GM19452 (cell line): ENCODE data around the gene ACSM3.
"Not testable (repeated sequence)": the region's sequence is repeated elsewhere in the genome, so short reads cannot be mapped to it uniquely, and the experiment has no call there.

Source experiments
- ATAC-seq: cut with Tn5 transposase; IDR thresholded peaks from one replicate; pipeline ENCODE4 v1.9.1; 2021; ENCODE audit not compliant: unreplicated experiment

ACSM3 gene

DNA sequence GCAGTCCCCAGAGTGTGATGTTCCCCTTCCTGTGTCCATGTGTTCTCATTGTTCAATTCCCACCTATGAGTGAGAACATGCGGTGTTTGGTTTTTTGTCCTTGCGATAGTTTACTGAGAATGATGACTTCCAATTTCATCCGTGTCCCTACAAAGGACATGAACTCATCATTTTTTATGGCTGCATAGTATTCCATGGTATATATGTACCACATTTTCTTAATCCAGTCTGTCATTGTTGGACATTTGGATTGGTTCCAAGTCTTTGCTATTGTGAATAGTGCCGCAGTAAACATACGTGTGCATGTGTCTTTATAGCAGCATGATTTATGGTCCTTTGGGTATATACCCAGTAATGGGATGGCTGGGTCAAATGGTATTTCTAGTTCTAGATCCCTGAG lies 8.0 kb upstream of the ACSM3 start:
- ATAC-seq, result not testable (repeated sequence)

DNA sequence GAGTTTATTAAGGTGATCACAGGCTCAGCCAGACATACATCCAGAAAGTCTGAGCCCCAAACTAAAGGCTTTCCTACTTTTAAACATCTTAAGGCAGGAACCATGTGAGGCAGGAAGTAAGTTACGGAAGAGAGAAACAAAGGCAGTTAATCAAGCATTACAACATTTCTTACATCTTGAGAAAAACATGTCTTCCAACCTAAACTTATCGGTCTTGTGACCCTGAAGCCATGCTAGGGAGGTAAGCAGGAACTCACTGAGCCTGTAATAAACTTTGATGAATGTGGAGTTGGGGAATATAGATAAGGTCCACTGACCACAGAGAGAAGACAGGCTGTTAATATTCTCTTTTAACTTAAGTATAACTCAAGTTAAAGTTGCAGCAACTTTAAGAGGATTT lies 3.5 kb upstream of the ACSM3 start:
- no peak for ATAC-seq

DNA sequence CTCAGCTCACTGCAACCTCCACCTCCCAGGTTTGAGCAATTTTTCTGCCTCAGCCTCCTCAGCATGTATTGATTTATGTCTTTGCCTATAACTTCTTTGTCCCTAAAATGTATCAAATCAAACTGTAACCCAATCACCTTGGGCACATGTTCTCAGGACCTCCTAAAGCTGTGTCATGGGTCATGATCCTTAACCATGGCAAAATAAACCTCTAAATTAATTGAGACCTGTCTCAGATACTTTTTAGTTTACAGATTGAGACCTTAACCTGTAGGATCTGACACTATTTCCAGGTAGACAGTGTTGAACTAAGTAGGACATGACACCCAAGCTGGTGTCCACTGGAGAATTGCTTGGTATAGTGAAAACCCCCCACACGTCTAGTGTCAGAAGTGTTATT lies 2.6 kb upstream of the ACSM3 start:
- no peak for ATAC-seq

DNA sequence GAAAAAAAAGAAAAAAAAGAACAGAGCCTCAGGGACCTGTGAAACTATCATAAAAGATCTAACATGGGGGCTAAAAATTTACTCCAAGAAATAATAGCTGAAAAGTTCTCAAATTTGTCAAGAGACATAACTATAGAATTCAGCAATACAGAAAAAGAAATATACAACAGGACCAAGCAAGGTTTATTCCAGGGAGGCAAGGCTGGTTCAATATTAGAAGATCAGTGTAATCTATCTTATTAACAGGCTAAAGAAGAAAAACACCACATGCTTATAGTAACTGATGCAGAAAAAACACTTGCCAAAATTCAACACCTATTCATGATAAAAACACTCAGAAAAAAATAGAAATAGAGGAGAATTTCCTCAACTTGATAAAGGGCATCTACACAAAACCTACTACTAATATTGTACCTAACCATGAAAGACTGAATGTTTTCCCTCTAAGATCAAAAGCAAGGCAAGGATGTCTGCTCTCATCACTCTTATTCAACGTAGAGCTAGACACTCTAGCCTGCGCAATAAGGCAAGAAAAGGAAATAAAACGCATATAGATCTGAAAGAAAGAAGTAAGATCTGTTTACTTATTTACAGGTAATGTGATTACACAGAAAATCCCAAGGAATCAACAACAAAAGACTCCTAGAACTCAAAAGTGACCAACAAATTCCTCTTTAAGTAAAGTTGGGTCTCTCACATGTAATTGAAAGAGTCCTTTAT lies 1.2 kb upstream of the ACSM3 start:
- no peak for ATAC-seq

DNA sequence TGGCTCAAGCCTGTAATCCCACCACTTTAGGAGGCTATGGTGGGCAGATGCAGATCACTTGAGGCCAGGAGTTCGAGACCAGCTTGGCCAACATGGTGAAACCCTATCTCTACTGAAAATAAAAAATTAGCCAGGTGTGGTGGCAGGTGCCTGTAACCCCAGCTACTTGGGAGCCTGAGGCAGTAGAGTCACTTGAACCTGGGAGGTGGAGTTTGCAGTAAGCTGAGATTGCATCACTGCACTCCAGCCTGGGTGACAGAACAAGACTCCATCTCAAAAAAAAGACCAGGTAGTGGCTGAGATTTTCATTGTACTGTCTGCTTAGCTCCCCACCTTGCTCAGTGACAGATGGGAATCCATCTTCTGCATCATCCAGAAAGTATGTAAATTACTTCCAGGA lies 634 bp downstream of the ACSM3 start:
- not testable (repeated sequence) for ATAC-seq

DNA sequence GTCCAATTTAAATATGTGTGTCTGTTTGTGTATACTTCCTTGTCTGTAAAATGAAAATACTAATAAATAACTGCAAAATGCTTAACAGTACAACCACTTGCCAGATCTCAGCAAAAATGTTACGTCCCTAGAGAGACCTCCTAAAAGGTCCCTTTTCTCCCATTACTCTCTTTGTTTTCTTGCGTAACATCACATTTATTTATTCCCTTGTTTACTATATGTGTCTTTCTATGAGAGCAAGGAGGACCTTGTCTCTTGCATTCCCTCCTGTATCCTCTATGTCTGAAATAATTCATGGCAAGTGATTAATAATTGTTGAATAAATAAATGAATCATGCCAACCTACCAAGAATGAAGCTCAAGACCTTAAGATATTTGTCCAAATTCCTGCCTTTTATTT lies 1.9 kb downstream of the ACSM3 start:
- no peak for ATAC-seq

DNA sequence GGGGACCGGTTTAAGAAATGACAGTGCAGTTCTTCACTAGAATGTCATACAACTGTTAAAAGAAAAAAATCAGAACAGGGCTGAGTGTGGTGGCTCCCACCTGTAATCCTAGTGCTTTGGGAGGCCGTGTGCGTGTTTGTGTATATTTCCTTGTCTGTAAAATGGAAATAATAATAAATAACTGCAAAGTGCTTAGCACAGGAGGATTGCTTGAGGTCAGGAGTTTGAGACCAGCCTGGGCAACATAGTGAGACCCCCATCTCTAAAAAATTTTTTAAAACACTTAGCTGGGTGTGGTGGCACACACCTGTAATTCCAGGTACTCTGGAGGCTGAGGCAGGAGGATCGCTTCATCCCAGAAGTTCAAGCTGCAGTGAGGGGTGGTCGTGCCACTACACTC lies 2.5 kb downstream of the ACSM3 start:
- no peak for ATAC-seq

DNA sequence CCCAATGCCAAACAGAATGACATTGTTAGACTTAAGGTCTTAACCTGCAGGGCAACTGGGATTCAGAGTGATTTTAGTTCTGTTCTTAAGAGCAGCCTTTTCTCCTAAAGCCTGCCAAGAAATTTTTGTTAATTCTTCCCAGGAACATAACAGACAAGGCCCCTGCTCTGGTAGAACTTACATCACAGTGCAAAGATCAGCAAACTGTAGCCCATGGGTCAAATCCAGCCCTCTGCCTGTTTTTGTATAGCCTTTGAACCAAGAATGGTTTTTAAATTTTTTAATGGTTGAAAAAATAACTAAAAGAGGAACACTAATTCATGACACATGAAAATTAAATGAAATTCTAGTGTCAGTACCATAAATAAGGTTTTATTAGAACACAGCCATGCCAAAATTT lies 3.8 kb downstream of the ACSM3 start:
- ATAC-seq, result no peak

DNA sequence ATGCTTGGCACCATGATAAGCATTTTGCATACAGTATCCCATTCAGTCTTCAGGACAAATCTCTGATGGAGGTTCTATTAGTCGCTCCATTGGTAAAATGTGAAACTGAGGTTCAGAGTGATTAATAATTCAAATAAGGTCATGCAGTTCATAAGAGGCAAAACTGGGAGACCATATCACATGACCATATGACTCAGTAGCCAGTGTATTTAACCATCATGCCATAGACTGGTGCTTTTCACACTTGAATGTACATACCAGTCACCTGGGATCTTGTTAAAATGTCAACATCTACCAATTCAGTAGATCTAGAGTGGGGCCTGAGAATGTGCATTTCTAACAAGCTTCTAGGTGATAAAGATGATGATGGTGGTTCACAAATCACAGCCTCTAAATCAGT lies 4.3 kb downstream of the ACSM3 start:
- ATAC-seq, result no peak

DNA sequence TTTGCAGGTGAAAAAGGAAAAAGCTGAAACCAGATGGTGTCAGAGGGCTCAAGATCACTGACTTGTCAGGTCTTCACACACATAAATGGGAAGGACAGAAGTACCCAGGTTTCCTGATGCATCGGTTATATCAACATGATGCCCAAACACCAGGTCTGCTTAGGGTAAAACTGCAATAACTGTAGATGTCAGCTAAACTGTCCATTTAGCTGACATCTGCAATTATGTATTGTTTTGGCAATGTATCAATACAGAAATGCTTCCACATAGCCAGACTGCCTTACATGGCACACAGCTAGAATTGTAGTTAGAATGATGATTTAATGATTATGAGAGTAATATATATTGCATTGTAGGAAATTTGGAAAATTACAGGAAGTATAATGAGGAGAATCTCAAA lies 5.0 kb downstream of the ACSM3 start:
- ATAC-seq, result no peak

DNA sequence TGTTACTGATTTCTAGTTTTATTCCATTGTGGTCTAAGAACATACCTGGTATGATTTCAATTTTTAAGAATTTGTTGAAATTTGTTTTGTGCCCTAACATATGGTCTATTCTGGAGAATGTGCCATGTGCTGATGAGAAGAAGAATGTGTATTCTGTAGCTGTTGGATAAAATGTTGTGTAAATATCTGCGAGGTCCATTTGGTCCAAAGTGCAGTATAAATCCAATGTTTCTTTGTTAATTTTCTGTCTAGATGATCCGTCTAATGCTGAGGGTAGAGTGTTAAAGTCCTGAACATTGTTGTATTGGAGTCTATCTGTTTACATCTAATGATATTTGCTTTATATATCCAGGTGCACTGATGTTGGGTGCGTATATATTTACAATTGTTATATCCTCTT lies 9.9 kb downstream of the ACSM3 start:
- ATAC-seq, result no peak

DNA sequence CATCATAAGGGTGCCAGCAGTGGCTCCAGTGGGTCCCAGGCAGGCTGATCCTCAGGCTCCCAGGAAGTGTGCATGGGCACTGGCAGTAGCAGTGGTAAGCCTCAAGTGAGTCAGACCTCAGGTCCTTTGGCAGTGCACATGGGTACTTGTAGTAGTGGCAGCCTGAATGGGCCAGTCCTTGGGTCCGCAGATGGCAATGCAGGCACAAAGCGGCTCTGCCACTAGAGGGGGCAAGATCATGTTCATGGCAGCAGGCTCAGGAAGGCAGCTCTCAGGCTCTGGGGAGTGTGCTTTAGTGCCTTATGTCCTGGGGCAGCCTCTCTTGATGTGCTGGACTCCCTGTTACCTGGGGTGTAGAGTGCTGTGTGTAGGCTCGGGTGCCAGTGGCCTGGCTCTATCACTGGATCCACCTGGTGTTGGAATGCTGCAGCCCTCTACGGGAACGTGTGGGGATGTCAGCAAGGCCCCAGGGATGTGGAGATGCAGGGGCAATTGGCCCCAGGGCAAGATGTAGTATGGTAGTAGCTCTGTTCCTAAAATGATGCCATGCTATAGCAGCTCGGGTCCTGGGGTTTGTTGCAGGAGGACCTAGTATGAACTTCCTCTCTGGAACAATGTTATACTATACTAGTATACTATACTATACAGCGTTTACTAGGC lies 11.0 kb downstream of the ACSM3 start:
- ATAC-seq, result no peak

DNA sequence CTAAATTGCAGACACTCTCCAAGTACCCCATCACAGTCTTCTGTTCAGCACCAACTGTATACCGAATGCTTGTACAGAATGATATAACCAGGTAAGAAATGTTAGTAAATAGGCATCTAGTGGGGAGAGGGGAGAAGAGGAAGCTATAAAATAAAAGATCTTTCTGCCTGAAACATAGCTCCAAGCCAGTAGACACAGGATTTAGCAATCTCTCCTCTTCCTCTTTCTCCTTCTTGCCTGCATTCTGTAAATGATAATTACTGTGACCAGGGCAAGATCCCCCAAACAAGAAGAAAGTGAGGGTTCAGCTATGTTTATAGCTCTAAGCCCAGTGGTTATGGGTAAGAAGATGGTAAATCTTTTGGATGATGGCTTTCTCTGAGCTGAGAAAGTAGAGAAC lies 17.9 kb downstream of the ACSM3 start:
- no peak for ATAC-seq

DNA sequence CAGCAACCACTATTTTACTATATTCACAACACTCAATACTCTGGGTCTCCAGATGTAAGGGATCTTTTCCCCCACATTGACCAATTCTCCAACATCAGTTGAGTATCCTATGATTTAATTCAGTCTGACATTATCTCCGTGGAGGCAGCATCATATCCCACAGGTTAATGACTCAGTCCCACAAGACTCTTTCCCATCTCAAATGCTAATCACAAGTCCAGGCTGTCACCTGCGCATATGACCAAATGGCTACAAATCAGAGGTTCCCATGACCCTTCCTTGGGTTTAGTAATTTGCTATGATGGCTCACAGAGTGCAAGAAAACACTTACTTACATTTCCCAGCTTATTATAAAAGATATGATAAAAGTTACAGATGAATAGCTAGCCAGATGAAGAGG lies 18.7 kb downstream of the ACSM3 start:
- no peak for ATAC-seq

DNA sequence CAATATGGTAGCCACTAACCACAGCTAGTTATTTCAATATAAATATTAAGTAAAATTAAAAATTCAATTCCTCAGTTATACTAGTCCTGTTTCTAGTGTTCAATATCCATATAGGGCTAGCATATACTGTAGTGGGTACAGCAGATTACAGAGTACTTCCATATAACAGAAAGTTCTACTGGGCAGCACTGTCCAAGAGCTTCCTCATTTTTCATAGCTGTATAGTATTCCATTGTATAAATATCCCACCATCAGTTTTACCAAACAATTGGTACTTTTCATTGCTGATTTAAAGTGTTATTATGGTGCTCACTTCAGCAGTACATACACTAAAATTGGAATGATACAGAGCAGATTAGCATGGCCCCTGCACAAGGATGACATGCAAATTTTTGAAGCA lies 20.4 kb downstream of the ACSM3 start:
- ATAC-seq, result no peak

DNA sequence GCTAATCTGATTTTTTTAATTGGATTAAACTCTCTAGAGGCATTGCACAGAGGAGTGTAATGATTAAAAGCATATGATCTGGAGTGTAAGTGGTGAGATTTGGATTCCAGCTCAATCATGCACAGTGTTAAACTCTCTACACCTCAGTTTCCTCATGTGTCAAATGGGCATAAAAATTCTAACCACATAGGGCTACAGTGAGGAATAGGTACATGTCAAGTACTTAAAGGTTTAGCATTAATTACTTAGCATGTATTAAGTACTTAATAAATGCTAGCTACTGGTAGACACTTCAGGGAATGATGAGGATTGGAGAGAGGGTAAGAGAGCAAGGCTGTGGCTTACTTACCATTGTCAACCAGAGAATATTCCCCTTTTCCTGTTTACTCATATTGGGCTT lies 25.3 kb downstream of the ACSM3 start:
- ATAC-seq, result no peak

DNA sequence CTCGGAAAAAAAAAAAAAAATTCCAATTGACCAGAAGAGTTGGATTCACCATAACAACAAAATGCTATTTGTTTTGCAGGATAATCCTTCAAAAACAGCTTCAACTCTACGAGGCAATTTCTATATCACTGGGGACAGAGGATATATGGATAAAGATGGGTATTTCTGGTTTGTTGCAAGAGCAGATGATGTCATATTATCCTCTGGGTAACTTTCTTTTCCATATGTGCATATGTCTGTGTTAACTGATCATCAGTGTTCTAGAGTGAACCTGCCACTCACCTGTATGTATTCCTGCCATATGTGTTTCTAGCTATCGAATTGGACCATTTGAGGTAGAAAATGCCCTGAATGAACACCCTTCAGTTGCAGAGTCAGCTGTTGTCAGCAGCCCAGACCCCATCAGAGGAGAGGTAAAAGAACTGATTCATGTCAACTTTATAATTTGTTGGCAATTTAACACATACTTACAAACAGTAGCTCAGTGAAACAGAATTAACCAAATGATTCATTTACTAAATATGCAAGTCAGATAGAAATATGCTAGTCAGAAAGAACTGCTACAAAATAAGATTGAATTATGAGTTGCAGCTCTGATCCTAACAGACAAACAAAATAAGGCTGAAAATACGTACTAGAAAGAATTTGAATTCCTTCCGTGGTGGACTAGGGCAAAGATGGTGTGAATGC lies 28.3 kb downstream of the ACSM3 start:
- ATAC-seq, result no peak

DNA sequence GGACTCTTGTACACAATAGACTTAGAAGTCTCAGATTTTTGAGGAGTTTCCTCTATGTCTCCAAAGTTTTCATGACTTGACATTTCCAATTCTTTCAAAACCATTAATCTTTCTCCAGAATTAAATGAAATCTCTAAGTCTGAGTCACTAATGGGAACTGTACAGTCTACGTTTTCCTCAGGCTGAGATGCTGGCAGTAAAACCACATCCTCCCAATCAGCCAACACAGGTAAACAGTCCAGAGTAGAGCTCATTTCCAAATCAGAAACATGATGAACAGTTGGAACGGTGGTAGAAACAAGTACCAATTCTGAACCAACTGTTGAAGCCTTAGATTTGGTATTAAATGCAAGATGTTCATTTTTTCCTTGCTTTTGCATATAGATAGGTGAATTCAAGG lies 34.5 kb downstream of the ACSM3 start:
- no peak for ATAC-seq

DNA sequence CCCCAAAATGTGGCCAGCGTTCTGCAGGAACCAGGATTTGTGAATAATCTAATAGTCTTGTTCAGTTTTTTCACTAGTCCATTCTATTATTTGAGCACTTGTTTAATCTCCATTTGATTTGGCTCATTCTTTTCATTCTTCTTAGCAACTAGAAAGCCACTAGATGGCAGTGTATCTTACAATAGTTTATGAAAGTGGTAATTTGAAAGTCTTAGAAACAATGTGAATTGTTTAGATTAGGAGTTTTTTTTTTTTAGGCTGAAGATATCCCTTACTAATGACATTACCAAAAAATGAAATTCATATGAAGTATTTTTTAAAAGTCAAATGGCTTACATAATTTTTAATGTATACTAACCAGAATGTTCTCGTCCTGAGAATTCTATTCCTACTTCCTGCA lies 35.8 kb downstream of the ACSM3 start:
- no peak for ATAC-seq

DNA sequence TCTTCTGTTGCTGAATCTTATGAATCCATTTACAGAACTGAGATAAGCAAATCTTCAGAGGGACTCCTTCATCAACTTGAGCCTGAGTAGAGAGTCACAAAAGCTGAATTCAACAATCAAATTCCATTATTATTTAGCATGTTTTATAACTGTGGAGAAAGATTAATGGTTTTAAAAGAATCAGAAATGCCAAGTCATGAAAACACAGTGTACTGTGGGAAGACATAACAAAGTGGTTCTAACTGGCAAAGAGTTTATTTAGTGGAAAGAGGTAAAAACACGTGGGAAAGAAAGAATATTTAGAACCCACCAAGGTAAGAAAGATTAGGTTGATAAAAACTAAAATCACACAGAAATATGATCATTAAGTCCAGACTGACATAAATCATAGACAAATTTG lies 37.5 kb downstream of the ACSM3 start:
- no peak for ATAC-seq

DNA sequence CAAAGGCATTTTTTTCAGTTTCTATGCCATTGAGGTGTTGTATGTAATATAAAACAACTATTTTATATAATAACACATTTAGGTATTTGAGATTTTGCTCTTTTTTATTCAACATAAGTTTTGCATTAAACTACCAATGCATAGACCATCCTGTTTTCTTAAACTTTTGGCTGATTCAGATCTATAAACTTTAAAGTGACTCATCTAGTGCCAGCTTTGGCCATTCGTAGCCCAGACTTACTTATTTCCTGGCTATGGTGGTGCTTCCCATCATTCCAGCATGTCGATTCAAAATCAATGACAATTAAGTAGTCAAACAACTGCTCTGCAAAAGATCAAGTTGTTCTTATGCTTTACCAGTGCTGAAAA lies 39.4 kb downstream of the ACSM3 start:
- ATAC-seq, result no peak

DNA sequence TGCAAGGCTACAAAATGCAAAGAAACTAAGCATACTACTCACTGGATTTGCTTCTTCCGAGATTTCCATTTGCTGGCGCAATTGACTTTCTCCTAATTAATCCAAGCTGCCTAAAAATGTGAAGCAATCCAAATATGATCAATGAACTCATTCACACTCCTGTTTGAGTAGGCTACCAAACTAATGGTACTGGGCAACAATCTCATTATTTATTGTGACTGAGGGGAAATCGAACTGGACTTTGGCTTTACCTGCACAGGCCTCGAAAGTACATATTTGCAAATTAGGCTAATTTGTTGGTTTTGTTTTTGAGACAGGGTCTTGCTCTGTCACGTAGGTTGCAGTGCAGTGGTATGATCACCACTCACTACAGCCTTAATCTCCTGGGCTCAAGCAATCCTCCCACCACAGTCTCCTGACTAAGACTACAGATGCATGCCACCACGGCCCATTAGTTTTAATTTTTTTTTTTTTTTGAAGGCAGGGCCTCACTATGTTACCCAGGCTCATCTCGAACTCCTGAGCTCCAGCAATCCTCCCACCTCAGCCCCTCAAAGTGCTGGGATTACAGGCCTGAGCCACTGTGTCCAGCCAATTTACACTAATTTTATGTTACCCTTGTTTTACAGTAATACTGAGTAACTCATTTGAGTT lies 39.9 kb downstream of the ACSM3 start:
- no peak for ATAC-seq
